ENCODE measurements around the gene SMIM31.

The SMIM31 gene

GRCh38 chr4:164753873-164754488, at the start of gene SMIM31:
Gene SMIM31, plus strand, starts transcription at chr4:164754131. Its CDS starts 16,313 bp downstream, at chr4:164770444.
- no peak for DNase-seq (ENCODE audit: low spot score)

GRCh38 chr4:164706675-164707074, 47.3 kb upstream of the SMIM31 start:
- DNase-seq (ENCODE audit: low spot score), result no peak

GRCh38 chr4:164716901-164717300, 37.0 kb upstream of the SMIM31 start:
- DNase-seq (ENCODE audit: low spot score), result no peak

- DNase-seq (ENCODE audit: low spot score), result no peak
These were observed 35.1 kb upstream of the SMIM31 start for GRCh38 chr4:164718827-164719226.

GRCh38 chr4:164725066-164725465, 28.9 kb upstream of the SMIM31 start:
- no peak for DNase-seq (ENCODE audit: low spot score)

- DNase-seq (ENCODE audit: low spot score), result no peak
These were observed 23.1 kb upstream of the SMIM31 start for GRCh38 chr4:164730705-164731393.

- peak; percentile 14 for DNase-seq (ENCODE audit: low spot score)
These were observed 22.0 kb upstream of the SMIM31 start for GRCh38 chr4:164731827-164732474.

GRCh38 chr4:164734484-164734883, 19.4 kb upstream of the SMIM31 start:
- no peak for DNase-seq (ENCODE audit: low spot score)

- no peak for DNase-seq (ENCODE audit: low spot score)
These were observed 5.6 kb upstream of the SMIM31 start for GRCh38 chr4:164748375-164748774.

- no peak for DNase-seq (ENCODE audit: low spot score)
These were observed 1.5 kb downstream of the SMIM31 start for GRCh38 chr4:164755432-164755831.

GRCh38 chr4:164756686-164757085, 2.8 kb downstream of the SMIM31 start:
- DNase-seq (ENCODE audit: low spot score), result no peak

- no peak for DNase-seq (ENCODE audit: low spot score)
These were observed 7.3 kb downstream of the SMIM31 start for GRCh38 chr4:164761241-164761640.

GRCh38 chr4:164761746-164762275, 7.9 kb downstream of the SMIM31 start:
- no peak for DNase-seq (ENCODE audit: low spot score)

- DNase-seq (ENCODE audit: low spot score), result no peak
These were observed 11.2 kb downstream of the SMIM31 start for GRCh38 chr4:164765096-164765495.

GRCh38 chr4:164765833-164766232, 11.9 kb downstream of the SMIM31 start:
- no peak for DNase-seq (ENCODE audit: low spot score)

- no peak for DNase-seq (ENCODE audit: low spot score)
These were observed 14.6 kb downstream of the SMIM31 start for GRCh38 chr4:164768516-164768915.

GRCh38 chr4:164770010-164770724, 16.2 kb downstream of the SMIM31 start:
- no peak for DNase-seq (ENCODE audit: low spot score)

- DNase-seq (ENCODE audit: low spot score), result no peak
These were observed 17.2 kb downstream of the SMIM31 start for GRCh38 chr4:164771088-164771487.

GRCh38 chr4:164772076-164772475, 18.1 kb downstream of the SMIM31 start:
- no peak for DNase-seq (ENCODE audit: low spot score)

GRCh38 chr4:164779080-164779479, 25.1 kb downstream of the SMIM31 start:
- no peak for DNase-seq (ENCODE audit: low spot score)

GRCh38 chr4:164779811-164780216, 25.9 kb downstream of the SMIM31 start:
- DNase-seq (ENCODE audit: low spot score), result peak; percentile 15

- DNase-seq (ENCODE audit: low spot score), result no peak
These were observed 26.9 kb downstream of the SMIM31 start for GRCh38 chr4:164780839-164781238.
